Urothelium cell line (cell line): ENCODE data around the gene RGR.
"Not testable (repeated sequence)": the region's sequence is repeated elsewhere in the genome, so short reads cannot be mapped to it uniquely, and the experiment has no call there.

Experiments
- DNase-seq: peaks from one replicate; pipeline ENCODE4 v3.0.0; 2011; ENCODE audit warnings: low spot score, mixed read lengths
- FAIRE-seq: peaks from 2 replicates; lab custom pipeline; 2011; peaks lifted over from hg19 to GRCh38; lab: Jason Lieb, UNC

Gene RGR

DNA sequence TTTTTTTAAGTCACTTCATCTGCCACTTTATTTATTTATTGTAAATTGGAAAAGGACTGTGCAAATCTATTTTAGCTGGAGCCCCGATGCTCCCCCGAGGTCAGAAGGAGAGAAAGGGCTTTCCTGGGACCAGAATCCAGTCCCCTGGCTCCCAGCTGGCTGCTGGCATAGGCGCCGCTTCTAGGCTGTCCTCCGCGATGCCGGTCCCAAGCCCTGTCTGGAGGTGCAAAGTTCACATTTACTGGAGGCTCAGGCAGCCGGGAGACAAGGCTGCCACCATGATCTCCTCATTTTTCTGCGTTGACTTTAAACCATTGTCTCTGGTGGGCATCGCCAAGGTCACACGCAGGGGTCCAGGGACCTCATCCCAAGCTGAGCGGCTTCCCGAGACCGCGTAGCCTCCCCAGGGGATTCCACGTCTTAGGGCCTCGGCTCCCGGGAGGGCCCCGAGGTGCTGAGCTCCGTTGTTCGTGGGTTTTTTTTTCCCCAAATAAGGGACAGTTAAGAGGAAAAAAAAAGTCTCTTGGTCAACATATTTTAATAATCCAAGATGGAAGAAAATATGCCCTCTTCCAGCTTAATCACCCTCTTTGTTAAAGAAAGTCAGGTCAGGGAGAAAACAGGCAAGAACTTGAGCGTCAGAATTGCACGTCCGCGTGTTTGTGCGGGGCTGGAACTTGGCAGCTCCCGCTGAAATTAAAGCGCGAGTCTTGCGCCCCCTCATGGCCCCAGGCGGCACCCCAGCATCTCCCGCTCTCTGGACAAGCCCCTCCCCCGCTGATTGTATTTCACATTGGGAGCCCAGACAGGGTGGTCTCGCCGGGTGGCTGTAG is 11.9 kb downstream of the RGR start:
- DNase-seq (peak; percentile 48), FAIRE-seq (no peak)

GRCh38 chr10:84257343-84258020 is 12.6 kb downstream of the RGR start:
- no peak for FAIRE-seq
- no peak for DNase-seq

DNA sequence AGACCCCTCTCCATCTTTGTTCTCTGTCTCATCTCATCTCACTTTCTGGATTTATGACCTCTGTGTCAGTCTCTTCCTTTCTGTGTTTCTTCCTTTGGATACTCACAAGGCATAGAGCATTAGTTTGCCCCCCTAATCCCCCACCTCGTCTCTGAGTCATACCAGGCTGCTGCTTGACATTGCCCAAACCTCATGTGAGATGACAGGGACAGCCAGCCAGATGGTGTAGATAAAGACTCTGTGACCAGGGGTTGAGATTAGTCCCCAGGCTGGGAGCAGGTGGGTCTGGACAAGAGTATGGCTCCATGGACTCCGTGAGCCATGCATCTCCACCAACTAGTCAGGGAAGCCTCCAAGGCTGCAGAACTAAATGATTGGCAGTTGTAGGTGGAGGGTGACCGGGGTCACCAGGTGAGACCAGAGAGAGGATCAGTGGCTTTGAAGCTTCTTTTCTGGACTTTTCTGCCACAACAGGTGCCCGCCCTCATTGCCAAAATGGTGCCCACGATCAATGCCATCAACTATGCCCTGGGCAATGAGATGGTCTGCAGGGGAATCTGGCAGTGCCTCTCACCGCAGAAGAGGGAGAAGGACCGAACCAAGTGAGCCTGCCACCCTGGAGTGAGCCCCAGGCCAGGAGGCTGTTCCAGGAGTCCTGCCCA is 13.3 kb downstream of the RGR start:
- DNase-seq (no peak), FAIRE-seq (no peak)

DNA sequence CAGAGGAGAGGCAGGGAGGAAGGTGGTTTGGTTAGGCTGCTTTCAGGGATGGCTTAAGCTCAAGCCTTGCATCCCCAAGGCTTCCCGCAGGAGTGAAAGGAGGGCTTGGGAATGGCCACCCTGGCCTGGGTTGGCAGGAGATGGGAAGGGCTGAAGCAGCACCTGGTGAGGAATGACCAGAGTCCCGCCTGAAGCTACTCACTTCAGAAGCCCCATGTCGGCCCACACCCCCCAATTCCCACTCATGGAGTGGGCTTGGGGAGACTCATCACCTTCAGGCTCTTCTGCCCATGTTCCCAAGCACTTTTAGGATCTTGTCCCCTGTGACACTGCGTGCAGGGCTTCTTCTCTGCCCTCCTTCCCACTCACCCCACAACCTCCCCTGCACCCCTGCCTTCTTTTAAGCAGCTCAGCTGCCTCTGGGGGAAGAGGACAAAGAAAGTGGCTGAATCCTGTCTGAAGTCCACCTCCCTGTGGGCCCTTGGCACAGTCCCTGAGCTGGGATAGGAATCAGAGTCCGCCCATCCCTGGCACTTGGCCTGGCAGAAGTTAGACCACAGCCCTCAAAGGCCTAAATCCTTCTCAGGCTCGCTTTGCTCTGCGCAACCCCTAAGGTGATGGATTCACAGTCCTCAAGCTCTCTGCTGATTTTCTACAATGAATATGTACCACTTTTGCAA is 16.5 kb downstream of the RGR start:
- DNase-seq, result no peak
- no peak for FAIRE-seq

GRCh38 chr10:84262190-84262956 is 17.5 kb downstream of the RGR start:
- DNase-seq, result no peak
- FAIRE-seq, result no peak

- FAIRE-seq, result no peak
- DNase-seq, result no peak
Measured at GRCh38 chr10:84263716-84264115, 18.9 kb downstream of the RGR start.

DNA sequence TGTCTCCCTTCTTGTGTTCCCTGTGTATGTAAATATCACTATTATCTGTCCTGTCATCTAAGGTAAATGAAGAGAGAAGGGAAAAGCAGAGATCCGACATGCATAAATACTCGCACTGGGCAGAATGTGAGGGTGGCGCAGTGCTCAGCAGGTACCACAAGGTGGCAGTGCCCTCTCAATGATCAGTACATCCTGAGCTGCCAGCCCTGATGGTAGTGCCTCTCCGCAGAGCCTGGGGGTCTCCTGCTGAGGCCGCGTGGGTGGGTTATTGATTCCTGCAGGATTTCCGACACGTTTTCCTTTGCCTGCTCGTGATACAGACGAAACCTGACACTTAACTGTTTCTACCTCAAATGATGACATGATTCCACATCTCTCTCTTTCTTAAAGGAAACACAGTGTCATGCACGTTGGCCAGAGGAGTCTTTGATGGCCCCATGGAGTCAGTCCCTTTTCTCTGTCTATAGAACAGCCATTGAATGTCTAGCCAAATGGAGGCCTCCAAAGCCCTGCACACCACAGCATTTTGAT is 19.8 kb downstream of the RGR start:
- peak; percentile 76 for DNase-seq
- FAIRE-seq, result peak; percentile 67

GRCh38 chr10:84265418-84265817 is 20.6 kb downstream of the RGR start:
- FAIRE-seq (no peak), DNase-seq (peak; percentile 16)

GRCh38 chr10:84267503-84268126 is 22.8 kb downstream of the RGR start:
- DNase-seq (peak; percentile 34), FAIRE-seq (no peak)

DNA sequence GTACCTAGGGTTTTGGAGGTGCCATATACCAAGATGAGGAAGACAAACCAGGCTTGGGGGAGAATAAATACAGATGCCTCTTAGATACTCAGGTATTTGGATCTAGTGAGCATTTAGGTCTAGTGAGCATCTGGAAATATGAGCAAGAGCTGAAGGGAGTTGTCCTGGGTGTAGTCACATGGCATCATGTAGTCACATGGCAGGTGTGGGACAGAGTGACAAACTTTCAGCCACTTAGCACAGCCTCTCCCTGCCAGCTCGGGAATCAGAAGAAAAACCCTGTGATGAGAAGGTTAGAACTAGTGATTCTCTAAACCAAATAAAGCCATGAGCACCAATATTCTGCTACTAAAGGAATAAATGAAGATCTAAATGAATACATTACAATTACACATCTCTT is 24.3 kb downstream of the RGR start:
- FAIRE-seq (no peak), DNase-seq (no peak)

DNA sequence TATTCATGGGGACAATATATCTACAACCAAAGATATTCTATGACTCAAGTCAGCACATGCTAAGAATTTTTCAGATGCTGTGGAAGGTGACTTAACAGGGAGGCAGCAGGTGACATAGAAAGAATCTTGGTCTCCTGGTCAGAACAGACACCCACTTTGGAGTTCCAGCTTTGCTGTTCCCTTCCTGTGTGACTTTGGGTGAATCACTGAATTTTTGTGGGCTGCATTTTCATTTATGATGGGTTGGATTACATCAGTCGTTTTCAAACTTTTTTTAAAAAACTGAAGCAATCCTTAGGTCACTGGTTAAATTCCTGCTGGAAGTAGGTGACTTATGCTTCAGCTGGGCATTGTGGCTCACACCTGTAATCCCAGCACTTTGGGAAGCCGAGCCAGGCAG is 24.9 kb downstream of the RGR start:
- DNase-seq (peak; percentile 76), FAIRE-seq (no peak)

DNA sequence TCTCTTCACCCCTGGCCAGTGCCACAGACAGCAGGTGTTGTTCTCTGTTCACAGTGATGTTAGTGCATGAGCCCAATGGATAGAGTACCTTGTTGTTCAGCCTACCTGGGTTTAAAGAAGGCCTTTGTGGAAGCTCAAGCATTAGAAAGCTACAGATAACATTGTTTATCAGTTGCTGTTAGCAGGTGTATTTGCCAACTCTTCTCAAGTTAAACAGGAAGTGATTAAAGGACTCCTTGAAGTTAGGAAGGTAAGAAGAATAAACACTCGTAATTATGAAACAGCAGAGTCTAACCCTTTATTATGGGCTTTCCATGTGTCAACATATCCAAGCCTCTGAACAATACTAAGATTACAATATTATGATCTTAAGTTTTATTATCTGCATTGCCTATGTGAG is 25.9 kb downstream of the RGR start:
- FAIRE-seq (no peak), DNase-seq (no peak)

GRCh38 chr10:84279876-84280475 is 35.1 kb downstream of the RGR start:
- not testable (repeated sequence) for FAIRE-seq, DNase-seq

DNA sequence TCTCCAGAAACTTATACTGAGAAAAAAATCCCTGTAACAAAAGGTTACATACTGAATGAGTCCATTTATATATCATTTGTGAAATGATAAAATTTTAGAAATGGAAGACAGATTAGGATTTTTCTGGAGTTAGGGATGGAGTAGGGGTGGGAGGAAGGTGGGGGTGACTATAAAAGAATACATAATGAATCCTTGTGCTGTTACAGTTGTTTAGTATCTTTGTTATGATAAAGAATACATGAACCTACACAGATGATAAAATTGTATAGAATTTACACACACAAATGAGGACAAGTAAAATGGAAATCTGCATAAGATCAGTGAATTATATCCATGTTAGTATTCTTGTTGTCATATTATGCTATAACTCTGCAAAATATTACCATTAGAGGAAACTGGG is 41.8 kb downstream of the RGR start:
- FAIRE-seq, result no peak
- DNase-seq, result no peak

DNA sequence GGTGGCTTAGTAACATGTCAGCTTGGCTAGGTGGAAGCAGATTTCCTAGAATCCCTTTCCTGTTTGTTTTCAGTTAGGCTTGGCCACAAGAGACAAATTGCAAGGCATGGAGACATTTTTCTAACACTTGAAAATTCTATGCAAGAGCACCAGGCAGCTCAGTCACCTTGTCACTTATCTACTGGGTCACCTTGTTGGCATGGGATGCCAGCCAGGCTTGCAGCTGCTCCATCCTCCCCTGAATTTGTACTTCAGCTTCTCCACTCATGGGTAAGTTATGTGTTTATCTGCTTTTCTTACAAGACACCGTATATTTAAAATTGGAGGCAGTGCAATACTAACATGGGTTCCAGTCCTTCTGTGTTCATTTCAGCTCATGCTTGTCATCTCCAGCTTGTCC is 43.3 kb downstream of the RGR start:
- DNase-seq (no peak), FAIRE-seq (no peak)

GRCh38 chr10:84289521-84290200 is 44.8 kb downstream of the RGR start:
- FAIRE-seq (no peak), DNase-seq (no peak)

- DNase-seq (no peak), FAIRE-seq (no peak)
Measured at GRCh38 chr10:84290235-84290634, 45.4 kb downstream of the RGR start.

DNA sequence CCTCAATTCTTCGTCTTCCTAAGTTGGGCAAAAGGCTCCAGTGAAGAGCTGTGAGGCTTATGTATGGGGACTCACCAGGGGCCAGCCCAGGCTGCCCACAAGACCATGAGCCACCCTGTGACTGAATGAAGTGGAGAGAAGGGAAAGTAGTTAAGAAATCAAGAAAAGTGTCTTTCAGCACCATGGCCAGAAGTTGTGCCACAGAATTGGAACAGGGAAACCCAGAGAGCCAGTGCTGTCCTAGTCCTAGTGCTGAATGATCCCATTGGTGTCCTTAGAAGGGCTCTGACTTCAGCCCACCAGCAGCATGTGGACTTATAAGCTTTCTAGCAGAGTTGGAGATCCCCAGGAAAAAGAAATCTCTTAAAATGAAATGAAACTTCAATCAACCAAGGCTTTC is 46.5 kb downstream of the RGR start:
- no peak for FAIRE-seq
- peak; percentile 52 for DNase-seq

DNA sequence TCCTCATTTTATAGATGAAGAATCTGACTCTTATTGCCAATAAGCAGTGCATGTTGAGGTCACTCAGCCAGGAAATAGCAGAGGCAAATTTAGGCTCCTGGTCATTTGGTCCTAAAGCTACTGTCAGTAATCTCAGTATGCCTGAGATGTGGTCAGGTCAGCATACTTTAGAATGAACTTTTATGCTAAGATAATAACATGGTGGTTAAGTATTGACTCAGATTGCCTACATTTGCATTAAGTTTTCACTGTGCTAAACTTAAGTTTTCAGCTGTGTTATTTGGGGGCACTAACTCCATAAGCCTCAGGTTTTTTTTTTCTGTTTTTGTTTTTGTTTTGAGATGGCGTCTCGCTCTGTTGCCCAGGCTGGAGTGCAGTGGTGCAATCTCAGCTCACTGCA is 47.6 kb downstream of the RGR start:
- DNase-seq (no peak), FAIRE-seq (no peak)
